Stimulated activated CD8-positive, alpha-beta memory T cell treated with anti-CD3 and anti-CD28 coated beads, Interleukin-4, amount 100 ng/mL, for 1 hour (primary cell): ENCODE measurements around the gene APEX2.
"Not testable (repeated sequence)": the region's sequence is repeated elsewhere in the genome, so short reads cannot be mapped to it uniquely, and the experiment has no call there.

Experiments
- DNase-seq, 2 donors: peaks; one replicate each; pipeline ENCODE4 v3.0.0-alpha.2; 2020; ENCODE audit warnings: low read depth in 2 of 2, low spot score in 1 of 2

Gene APEX2, protein sequence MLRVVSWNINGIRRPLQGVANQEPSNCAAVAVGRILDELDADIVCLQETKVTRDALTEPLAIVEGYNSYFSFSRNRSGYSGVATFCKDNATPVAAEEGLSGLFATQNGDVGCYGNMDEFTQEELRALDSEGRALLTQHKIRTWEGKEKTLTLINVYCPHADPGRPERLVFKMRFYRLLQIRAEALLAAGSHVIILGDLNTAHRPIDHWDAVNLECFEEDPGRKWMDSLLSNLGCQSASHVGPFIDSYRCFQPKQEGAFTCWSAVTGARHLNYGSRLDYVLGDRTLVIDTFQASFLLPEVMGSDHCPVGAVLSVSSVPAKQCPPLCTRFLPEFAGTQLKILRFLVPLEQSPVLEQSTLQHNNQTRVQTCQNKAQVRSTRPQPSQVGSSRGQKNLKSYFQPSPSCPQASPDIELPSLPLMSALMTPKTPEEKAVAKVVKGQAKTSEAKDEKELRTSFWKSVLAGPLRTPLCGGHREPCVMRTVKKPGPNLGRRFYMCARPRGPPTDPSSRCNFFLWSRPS

DNA sequence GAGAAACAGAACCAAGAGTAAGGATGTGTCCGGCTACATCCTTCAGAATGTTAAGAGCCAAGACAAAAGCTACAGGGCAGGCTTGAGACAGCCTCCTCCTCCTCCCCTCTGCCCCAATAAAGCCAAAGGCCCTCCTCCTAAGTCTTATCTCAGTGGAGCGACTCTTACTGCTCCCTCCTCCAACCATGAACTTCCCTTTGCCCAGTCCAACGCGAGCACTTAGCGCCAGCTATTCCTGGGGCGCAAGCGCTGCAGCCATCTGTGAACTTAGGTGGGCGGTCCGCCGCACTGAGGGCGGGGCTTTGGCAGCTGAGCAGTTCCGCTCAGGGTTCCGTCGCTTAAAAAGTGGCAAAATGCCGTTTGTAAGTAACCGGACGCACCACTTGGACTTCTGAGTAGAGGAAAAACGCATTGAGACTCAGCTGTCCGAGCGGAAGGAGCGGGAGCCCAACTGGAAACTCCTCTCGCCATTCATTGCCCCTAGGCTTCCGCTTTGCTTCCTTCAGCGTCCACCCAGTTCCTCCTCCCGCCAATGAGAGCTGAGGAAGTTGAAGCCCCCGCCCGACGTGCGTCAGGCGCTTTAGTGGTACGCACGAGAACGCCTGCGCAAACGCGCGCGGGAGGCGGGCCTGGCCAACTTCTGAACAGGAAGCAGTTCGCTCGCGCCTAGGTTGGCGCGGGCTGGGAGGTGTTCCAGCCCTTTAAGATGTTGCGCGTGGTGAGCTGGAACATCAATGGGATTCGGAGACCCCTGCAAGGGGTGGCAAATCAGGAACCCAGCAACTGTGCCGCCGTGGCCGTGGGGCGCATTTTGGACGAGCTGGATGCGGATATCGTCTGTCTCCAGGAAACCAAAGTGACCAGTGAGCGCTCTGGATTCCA is at the start of gene APEX2:
APEX2 (plus strand) TSS at position 647 of the 882 bp plus-strand sequence; CDS start at position 707, 60 bp downstream.
- DNase-seq: peak; percentile 44 to 74

DNA sequence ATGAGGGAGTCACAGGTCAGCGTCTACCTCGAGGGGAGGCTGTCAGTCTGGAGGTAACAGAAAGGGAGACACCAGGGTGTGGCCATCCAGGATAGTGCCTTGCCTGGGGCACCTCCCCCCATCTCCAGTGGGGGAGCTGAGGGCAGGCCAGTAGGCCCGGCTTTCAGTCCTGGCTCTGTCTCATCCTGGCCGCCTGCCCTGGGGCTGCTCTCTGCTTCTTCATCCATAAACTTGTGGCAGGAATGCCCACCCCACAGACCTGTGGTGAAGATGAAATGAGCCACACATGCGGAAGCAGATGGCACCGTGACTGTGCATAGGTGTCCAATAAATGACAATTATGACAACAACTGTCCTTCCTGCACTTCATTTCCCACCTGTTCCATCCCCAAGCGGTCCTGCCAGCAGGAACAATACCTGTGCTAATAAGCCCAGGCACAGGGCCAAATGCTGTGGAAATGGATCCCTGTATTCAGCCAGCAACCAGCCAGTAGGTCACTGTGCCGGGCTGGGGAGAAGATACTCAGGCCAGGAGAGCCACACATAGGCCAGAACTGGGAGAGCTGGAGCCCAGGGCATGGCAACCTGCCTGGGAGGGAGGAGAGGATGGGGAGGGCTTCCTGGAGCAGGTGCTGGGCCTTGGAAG is 49.3 kb upstream of the APEX2 start:
- no peak for DNase-seq

DNA sequence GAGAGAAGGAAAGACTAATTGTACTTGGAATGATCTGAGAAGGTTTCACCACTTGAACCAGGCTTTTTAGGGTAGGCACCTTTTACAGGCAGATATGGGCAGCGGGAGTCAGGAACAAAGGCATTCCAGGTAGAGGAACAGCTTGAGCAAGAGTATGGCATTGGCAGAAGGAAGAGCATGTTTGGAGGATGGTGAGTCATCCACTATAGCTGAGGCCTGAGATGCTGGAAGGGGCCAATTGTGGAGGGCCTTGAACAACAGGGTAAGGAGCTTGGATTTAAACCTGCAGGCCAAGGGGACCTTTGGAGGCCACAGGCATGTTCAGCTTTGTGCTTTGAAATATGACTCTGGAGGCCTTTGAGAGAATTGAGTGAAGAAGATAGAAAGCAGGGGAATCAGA is 38.4 kb upstream of the APEX2 start:
- DNase-seq: no peak

DNA sequence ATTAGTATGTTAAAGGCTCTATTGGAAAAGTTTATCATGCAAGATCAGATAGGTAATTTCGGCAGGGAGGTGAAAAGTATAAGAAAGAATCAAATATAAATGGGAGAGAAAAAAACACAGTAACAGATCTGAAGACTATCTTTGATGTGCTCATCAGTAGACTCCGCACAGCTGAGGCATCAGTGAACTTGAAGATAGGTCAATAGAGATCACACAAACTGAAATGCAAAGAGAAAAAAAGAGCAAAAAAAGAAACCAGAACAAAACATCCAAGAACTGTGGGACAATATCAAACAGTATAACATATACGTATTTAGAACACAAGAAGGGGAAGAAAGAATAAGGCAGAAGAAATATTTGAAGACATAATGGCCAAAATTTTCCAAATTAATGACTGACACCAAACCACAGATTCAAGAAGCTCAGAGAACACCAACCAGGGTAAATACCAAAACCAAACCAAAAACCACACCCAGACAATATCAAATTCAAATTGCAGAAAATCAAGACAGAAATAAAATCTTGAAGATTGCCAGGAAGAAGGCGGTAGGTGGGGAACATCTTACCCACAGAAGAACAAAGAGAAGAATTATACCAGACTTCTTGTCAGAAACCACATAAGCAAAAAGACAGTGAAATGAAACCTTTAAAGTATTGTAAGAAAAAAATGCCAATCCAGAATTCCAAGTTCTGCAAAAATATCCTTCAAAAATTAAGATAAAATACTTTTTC is 35.2 kb upstream of the APEX2 start:
- no peak for DNase-seq

DNA sequence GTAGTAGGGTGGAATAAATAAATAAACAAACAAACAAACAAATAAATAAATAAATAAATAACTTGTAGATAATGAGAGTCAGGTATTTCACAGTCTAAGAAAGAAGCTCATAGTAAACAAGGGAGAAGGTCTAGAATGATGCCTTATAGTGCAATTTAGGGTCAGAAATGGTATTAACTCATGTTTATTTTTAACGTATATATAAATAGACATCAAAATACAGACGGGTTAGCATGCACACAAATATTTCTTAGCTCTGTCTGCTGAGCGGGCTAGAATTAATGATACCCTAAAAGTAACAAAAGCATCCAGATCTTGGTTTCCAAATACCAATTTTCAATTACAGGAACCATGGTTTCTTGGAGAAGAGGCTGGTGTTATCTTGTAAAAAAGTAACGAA is 22.8 kb upstream of the APEX2 start:
- no peak for DNase-seq

DNA sequence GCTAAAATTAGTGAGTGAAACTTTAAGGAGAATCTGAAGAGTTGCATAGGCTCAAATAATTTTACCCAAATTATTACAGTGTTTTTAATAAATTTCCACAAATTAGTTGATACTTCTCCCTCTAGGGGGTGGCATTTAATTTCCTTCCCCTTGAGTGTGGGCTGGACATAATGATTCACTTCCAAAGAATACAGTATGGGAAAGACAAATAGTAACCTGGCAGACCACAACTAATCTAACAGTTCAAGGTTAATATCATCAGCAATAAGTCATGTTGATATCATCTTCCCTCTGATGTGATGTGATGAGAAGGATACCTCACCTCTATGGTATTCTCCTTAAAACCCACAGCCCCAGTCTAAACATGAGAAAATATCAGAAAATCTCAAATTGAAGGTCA is 21.7 kb upstream of the APEX2 start:
- DNase-seq: no peak

DNA sequence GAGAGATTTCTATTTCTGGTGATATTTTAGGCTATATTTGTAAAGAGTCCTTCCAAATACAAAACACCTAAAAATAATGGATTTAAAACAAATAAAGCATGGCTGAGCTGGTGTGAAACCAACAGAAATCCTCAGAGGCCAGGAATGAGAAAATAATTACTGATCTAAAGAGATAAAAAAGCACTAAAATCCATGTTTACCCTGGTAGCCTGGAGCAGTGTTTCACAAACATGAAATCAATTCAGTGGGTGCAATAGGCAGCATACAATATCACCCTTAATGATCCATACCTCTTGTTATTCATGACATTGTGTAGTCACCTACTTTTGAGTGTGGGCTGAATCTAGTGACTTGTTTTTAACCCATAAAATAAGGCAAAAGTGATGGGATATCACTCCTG is 20.7 kb upstream of the APEX2 start:
- no peak for DNase-seq

DNA sequence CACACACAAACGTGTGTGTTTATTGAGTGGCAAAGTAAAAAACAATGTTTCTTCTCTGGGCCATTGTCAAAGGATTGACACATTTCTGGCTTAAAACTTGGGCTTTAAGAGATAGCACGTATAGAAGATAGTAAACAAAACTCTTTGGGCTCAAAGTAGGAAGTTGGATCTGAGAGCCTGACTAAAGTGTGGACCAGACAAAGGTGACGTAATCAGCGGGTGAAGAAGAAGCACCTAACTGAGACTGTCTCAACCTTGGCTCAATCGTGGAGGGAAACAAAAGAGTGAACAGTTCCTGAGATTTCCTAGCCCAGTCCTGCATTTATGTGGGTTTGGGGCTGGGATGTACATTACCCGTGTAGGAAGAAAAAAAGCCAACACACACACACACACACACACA is 19.8 kb upstream of the APEX2 start:
- no peak for DNase-seq

DNA sequence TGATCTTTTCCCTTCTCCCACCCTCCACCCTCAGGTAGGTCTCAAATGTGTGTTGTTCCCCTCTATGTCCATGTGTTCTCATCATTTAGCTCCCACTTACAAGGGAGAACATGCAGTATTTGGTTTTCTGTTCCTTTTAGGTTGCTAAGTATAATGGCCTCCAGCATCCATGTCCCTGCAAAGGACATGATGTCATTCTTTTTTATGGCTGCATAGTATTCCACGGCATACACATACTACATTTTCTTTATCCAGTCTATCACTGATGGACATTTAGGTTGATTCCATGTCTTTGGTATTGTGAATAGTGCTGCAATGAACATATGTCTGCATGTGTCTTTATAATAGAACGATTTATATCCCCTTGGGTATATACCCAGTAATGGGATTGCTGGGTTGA is 16.9 kb upstream of the APEX2 start:
- DNase-seq: not testable (repeated sequence)

DNA sequence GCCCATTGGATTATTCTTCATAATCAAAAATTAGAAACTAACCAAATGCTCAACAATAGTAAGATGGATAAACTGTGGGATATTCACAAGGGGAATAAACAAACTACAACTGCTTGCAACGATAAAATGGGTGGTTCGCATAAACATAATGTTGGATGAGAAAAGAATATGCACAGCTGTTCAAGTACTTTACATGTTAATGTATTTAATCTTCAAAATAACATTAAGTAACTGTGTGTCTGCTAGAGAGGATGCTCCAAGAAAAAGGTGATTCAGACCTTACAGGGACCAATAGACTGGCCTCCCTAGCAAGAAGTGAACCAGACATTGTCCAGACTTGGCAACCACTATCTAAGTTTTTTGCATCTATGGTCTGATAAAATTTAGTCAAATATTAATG is 8.5 kb upstream of the APEX2 start:
- no peak for DNase-seq

DNA sequence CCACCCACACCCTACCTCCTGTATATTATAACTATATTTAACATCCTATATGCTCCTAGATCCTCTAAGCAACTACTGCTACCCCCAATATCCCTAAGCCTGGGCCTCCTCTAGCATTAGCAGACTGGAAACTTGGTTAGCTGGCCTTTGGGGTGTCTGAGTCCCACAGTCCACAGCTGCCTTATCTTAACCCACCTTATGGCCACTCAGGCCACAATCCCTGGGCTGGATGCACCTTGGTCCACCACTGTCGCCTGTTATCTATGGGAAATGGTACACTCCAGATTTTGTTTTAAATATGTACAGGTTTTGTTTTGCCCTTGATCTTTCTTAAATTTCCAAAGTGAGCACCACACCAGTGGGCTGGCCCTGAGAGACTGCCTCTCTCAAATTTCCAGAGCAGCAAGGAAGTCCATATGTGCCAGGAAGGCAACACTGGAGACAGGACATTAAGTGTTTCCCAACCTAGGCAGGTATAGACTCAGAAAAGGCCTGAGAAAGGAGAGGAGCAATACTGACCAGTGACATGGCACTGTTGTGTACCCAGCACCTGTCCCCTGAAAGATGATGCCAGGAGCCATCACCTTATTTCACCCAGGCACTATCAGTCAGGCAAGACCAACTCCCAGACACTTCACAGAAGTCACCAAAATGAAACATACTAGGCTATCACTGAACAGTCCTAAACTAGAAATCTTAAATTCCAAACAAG is 7.1 kb upstream of the APEX2 start:
- DNase-seq: no peak

DNA sequence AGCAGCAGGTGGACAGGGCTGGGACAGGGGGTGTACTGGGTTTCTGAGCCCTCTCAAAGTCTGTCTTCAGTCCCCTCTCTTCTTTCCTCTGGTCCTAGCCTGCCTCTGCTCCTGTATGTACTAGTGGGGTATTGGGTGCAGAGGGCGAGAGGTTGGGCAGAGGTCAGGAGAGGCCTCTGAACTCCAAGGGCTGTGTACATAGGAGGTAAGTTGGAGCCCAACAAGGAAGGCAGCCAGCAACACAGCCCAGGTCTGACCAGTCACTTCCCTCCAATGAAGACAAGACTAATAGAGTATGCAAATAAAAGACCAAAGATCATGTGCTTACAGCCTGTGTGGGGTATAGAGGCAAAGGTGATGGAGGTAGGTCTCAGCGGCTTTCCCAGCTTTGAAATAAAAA is 6.1 kb upstream of the APEX2 start, which contains the start of gene PFKFB1:
PFKFB1 (minus strand) TSS at position 90 of the 400 bp plus-strand sequence. CDS start 181 bp downstream, outside the sequence.
- no peak for DNase-seq

DNA sequence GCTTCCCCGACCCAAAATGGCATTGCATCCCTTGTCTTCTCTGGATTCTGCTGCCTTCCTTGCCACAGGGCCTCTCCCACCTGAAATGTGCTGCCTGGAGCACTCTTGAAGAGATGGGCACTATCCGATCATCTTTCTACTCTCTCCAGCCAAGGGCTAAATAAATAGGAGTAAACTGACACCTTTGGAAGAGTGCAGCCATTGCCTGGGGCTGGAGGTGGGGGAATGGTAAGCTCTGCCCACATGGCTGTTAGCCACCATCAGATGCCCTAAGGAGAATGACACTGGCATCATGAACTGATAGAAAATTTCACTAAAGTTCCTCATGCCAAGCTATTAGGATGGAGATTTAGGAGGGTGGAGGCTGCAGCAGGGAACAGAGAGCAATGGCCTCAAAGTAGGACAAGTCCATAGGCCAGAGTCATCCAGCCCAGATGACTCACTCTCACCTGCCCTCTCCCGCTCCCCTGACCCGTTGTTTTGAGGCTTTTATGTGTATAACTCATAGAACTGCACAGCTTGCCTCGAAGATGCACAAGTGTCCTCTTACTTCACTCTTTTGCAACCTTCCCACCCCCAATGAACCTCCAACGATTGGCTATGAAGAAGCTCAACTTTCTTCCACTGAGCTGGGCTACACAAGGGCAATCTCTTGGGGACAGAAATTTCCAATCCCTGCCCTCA is 5.4 kb upstream of the APEX2 start:
- no peak for DNase-seq

DNA sequence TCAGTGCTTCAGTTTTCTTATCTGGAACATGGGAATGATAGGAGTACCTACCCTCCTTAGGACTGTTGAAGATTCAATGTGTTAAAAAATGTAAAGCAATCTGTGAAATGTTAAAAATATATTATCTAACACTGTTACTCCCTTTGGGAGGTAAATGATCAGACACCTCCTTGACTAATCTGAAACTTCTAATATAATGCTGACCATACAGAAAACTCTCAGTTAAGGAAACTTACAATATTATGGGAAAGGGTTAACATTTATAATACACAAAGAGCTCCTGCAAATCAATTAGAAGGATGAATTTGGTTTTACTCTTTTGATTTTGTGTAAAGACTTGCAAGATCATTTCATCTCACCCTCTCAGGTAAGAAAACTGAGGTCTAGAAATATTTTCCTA is 4.5 kb upstream of the APEX2 start:
- no peak for DNase-seq

DNA sequence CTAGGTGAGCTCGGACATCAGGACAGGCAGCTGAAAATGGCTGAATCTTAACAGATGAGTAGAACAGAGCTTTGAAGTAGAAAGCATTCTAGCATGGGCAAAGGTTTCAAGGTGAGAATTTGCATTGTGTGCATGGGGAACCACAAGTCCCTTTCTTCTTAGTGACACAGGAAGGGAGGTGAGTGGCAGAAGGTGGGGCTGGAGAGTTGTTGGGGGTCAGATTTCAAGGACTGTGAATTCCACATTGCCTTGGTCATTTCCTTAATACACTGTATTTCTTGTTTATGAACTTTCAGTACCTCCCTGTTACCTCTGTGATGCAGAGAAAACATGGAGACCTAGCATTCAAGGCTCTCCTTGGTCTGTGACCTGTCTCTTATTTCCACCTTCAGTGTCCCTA is 4.1 kb downstream of the APEX2 start:
- no peak for DNase-seq

DNA sequence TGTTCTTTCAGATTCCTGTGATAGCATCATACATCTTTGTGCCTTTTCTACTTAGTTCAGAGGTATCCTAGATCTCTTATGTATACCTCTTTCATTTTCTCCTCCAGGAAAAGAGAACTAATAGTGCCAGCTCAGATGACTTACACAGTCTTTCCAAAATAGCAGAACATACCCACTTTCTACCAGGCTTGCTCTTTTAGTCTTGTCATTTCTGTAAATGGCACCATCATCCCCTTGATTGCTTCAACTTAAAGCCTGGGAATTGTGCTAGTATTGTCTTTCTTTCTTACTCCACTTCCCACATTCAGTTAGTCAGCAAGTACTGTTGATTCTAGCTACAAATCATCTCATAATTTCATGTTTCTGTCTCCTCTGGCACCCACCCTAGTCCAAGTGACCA is 5.1 kb downstream of the APEX2 start:
- no peak for DNase-seq

DNA sequence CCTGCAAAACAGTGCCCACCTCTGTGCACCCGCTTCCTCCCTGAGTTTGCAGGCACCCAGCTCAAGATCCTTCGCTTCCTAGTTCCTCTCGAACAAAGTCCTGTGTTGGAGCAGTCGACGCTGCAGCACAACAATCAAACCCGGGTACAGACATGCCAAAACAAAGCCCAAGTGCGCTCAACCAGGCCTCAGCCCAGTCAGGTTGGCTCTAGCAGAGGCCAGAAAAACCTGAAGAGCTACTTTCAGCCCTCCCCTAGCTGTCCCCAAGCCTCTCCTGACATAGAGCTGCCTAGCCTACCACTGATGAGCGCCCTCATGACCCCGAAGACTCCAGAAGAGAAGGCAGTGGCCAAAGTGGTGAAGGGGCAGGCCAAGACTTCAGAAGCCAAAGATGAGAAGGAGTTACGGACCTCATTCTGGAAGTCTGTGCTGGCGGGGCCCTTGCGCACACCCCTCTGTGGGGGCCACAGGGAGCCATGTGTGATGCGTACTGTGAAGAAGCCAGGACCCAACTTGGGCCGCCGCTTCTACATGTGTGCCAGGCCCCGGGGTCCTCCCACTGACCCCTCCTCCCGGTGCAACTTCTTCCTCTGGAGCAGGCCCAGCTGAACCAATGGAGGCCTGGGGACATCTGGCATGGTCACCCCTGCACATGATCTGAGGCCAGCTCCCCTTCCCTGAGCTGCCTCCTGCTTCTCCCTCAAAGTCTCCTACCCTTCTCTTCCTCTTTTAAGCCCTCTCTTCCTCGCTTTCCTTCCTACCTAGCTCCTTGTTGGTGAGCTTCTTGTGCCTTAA is 6.9 kb downstream of the APEX2 start:
- DNase-seq: no peak

DNA sequence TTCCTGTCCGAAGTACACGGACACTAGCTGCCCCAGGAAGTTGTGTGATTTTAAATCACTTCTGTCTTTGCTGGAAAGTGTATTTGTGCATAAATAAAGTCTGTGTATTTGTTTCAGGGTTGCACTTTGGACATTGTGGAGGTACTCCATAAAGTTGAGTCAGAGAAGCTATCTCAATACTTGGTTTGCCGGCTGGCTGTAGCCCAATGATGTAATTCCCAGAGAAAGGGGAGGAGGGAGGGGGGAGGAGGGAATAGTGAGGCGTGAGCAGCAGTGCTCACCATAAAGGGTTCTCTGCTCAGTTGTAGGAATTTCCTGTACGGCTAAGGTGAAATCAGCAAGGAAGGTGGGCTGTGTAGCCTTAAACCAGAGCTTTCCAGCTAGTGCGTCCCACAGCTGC is 7.5 kb downstream of the APEX2 start:
- no peak for DNase-seq
